Measurements from ENCODE around the gene MYH7. TPM values are rescaled to one million over a fixed set of nuclear protein-coding genes. Genes with fewer than 3 reads are reported as not detected.
A peak's percentile ranks its signal among the peaks of the same experiment; 100 is the strongest.
"Not testable (repeated sequence)": the region's sequence is repeated elsewhere in the genome, so short reads cannot be mapped to it uniquely, and the experiment has no call there.

The MYH7 gene
- total RNA-seq, 1 experiment from 2014 or later, result not detected

- no peak for DNase-seq (ENCODE audit: low read depth)
Measured at GRCh38 chr14:23407516-23408306, 27.7 kb downstream of the MYH7 start, which contains the start of gene MYH6. TSS of gene MYH6 (minus strand) at chr14:23408273. CDS start at chr14:23407223, 1,050 bp downstream.

GRCh38 chr14:23406725-23407355 lies 28.6 kb downstream of the MYH7 start:
- DNase-seq (ENCODE audit: low read depth), result no peak

GRCh38 chr14:23406244-23406643 lies 29.2 kb downstream of the MYH7 start:
- DNase-seq (ENCODE audit: low read depth), result peak; percentile 40

GRCh38 chr14:23405516-23406025 lies 29.9 kb downstream of the MYH7 start:
- no peak for DNase-seq (ENCODE audit: low read depth)

- no peak for DNase-seq (ENCODE audit: low read depth)
Measured at GRCh38 chr14:23405096-23405495, 30.4 kb downstream of the MYH7 start.

GRCh38 chr14:23404331-23404900 lies 31.0 kb downstream of the MYH7 start:
- DNase-seq (ENCODE audit: low read depth), result no peak

GRCh38 chr14:23403908-23404307 lies 31.6 kb downstream of the MYH7 start:
- DNase-seq (ENCODE audit: low read depth), result no peak

GRCh38 chr14:23403139-23403438 lies 32.4 kb downstream of the MYH7 start:
- no peak for DNase-seq (ENCODE audit: low read depth)

- no peak for DNase-seq (ENCODE audit: low read depth)
Measured at GRCh38 chr14:23402296-23403138, 32.9 kb downstream of the MYH7 start.

- DNase-seq (ENCODE audit: low read depth), result no peak
Measured at GRCh38 chr14:23401291-23401690, 34.2 kb downstream of the MYH7 start.

GRCh38 chr14:23400496-23401149 lies 34.8 kb downstream of the MYH7 start:
- not testable (repeated sequence) for DNase-seq (ENCODE audit: low read depth)

GRCh38 chr14:23399591-23399990 lies 35.9 kb downstream of the MYH7 start:
- DNase-seq (ENCODE audit: low read depth), result no peak

- no peak for DNase-seq (ENCODE audit: low read depth)
Measured at GRCh38 chr14:23399136-23399535, 36.3 kb downstream of the MYH7 start.

GRCh38 chr14:23398348-23398747 lies 37.1 kb downstream of the MYH7 start:
- no peak for DNase-seq (ENCODE audit: low read depth)

- no peak for DNase-seq (ENCODE audit: low read depth)
Measured at GRCh38 chr14:23396781-23397407, 38.6 kb downstream of the MYH7 start.

- no peak for DNase-seq (ENCODE audit: low read depth)
Measured at GRCh38 chr14:23396126-23396525, 39.3 kb downstream of the MYH7 start.

- DNase-seq (ENCODE audit: low read depth), result no peak
Measured at GRCh38 chr14:23392613-23393012, 42.8 kb downstream of the MYH7 start.

- not testable (repeated sequence) for DNase-seq (ENCODE audit: low read depth)
Measured at GRCh38 chr14:23389871-23390270, 45.6 kb downstream of the MYH7 start.

- DNase-seq (ENCODE audit: low read depth), result no peak
Measured at GRCh38 chr14:23389396-23389795, 46.1 kb downstream of the MYH7 start.

- no peak for DNase-seq (ENCODE audit: low read depth)
Measured at GRCh38 chr14:23388996-23389395, 46.5 kb downstream of the MYH7 start.
